SU-DHL-6 (cell line): ENCODE results near the gene RFXAP.

ENCODE experiments used
- H2AFZ ChIP-seq: fragments of 200-600 bp; sonication (generic); 2 replicates; pipeline ENCODE4 v1.6.1; 2014; ENCODE audit warnings: low read depth, mild to moderate bottlenecking, moderate library complexity, mixed read lengths, antibody characterized with exemption, low read length; ENCODE audit not compliant: severe bottlenecking
- H3F3A ChIP-seq: fragments of 200-600 bp; shearing (Covaris generic); 2 replicates; pipeline ENCODE4 v1.6.0; 2016; ENCODE audit warnings: antibody characterized with exemption, mild to moderate bottlenecking; ENCODE audit not compliant: insufficient read depth
- H3K27ac ChIP-seq: fragments of 200-600 bp; sonication (generic); 2 replicates; pipeline ENCODE4 v1.5.1; 2016; ENCODE audit warnings: low read depth, mild to moderate bottlenecking, low read length, moderate library complexity, mixed read lengths
- H3K27me3 ChIP-seq: fragments of 200-600 bp; sonication (generic), shearing (Covaris generic); 2 replicates; pipeline ENCODE4 v1.6.0; 2014; ENCODE audit warnings: mild to moderate bottlenecking, low read length
- H3K36me3 ChIP-seq: fragments of 200-600 bp; sonication (generic); 2 replicates; pipeline ENCODE4 v1.6.1; 2014; ENCODE audit warnings: mild to moderate bottlenecking, low read length, mixed read lengths
- H3K4me2 ChIP-seq: fragments of 300-600, 200-600 bp; shearing (Covaris generic), sonication (generic); 2 replicates; pipeline ENCODE4 v1.6.0; 2014; ENCODE audit warnings: low read length, low read depth, mild to moderate bottlenecking; ENCODE audit not compliant: poor library complexity, severe bottlenecking
- H3K4me3 ChIP-seq: fragments of 200-600 bp; sonication (generic); 2 replicates; pipeline ENCODE4 v1.5.1; 2014; ENCODE audit warnings: antibody characterized with exemption, low read length, mild to moderate bottlenecking, mixed read lengths; ENCODE audit not compliant: insufficient read depth, poor library complexity, severe bottlenecking
- H3K79me2 ChIP-seq: fragments of 200-600 bp; sonication (generic); 2 replicates; pipeline ENCODE4 v1.6.1; 2014; ENCODE audit warnings: mild to moderate bottlenecking, low read length, moderate library complexity; ENCODE audit not compliant: insufficient read depth
- H3K9ac ChIP-seq: fragments of 200-600 bp; sonication (generic); 2 replicates; pipeline ENCODE4 v1.7.0; 2014; ENCODE audit warnings: mild to moderate bottlenecking, low read length
- H3K9me2 ChIP-seq: fragments of 200-600 bp; sonication (generic); replicated peaks from 2 replicates; pipeline ENCODE4 v1.6.1; 2014; ENCODE audit warnings: low read length; ENCODE audit not compliant: insufficient read depth
- H3K9me3 ChIP-seq: fragments of 200-600 bp; sonication (generic); 2 replicates; pipeline ENCODE4 v1.6.1; 2014; ENCODE audit warnings: low read length, mixed read lengths; ENCODE audit not compliant: insufficient read depth
- H4K20me1 ChIP-seq: fragments of 200-600 bp; sonication (generic); 2 replicates; pipeline ENCODE4 v1.6.1; 2014; ENCODE audit warnings: low read depth, mild to moderate bottlenecking, antibody characterized with exemption, low read length, moderate library complexity, mixed read lengths
- EZH2phosphoT487 ChIP-seq: fragments of 200-600 bp; sonication (generic), shearing (Covaris generic); conservative IDR thresholded peaks from 2 replicates; pipeline ENCODE4 v1.6.1; 2018; ENCODE audit warnings: mild to moderate bottlenecking, antibody characterized with exemption, low read length, moderate library complexity, mixed read lengths
- TF ChIP-seq, protein P1 (sequence below): fragments of 200-600 bp; sonication (generic); IDR thresholded peaks from one replicate; pipeline ENCODE4 v1.5.1; 2017; ENCODE audit warnings: antibody characterized with exemption, mild to moderate bottlenecking, low read length, moderate library complexity; ENCODE audit not compliant: insufficient read depth, poor library complexity, severe bottlenecking

RFXAP gene

GRCh38 chr13:36818804-36819738, at the start of gene RFXAP:
RFXAP (plus strand) TSS chr13:36819222; CDS start chr13:36819358, 136 bp downstream.
- peak within 1 kb of the TSS; percentile 72 for H3K4me3 ChIP-seq
- H3K4me2 ChIP-seq = peak within 1 kb of the TSS; percentile 95
- TF ChIP-seq EZH2phosphoT487 = no peak
- TF ChIP-seq, protein P1, sequence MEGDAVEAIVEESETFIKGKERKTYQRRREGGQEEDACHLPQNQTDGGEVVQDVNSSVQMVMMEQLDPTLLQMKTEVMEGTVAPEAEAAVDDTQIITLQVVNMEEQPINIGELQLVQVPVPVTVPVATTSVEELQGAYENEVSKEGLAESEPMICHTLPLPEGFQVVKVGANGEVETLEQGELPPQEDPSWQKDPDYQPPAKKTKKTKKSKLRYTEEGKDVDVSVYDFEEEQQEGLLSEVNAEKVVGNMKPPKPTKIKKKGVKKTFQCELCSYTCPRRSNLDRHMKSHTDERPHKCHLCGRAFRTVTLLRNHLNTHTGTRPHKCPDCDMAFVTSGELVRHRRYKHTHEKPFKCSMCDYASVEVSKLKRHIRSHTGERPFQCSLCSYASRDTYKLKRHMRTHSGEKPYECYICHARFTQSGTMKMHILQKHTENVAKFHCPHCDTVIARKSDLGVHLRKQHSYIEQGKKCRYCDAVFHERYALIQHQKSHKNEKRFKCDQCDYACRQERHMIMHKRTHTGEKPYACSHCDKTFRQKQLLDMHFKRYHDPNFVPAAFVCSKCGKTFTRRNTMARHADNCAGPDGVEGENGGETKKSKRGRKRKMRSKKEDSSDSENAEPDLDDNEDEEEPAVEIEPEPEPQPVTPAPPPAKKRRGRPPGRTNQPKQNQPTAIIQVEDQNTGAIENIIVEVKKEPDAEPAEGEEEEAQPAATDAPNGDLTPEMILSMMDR = no peak
- H3K9me2 ChIP-seq = no peaks in the 10 kb centered on the region
- H3K9me3 ChIP-seq = no peaks in the 10 kb centered on the region
- peak within 1 kb of the TSS; percentile 81 for H2AFZ ChIP-seq
- peaks cover 48% of the 10 kb centered on the region for H3K79me2 ChIP-seq
- H3K9ac ChIP-seq = peak within 1 kb of the TSS; percentile 92
- no peaks in the 10 kb centered on the region for H3F3A ChIP-seq
- H3K27me3 ChIP-seq = no peaks in the 10 kb centered on the region
- H4K20me1 ChIP-seq = 0 out of 2 replicates have a peak, but pooled peaks cover 3% of the 10 kb centered on the region
- H3K27ac ChIP-seq = peak within 1 kb of the TSS; percentile 74
- H3K36me3 ChIP-seq = no peaks in the 10 kb centered on the region

DNA sequence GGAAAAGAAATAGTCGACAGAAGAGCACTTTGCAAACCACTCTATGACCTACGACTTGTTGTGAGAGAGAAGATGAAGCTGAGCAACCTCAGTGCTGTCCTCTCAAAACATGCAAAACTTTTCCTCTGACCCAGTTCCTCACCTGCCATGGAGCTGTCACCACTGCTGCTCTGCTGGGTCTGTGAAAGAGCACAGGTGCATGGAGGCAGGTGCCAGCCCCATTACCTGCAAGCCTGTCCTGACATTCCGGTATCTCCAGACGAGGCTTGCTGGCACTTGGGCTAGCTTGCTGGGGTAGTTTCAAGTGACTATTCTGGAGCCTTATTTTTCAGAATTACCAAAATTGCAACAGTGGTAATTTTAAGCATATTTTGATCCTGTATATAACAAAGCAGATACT, 49.5 kb upstream of the RFXAP start:
- Histone ChIP-seq H2AFZ (no peak overlapping the region), H3K27ac (no peak overlapping the region), H3K79me2 (no peaks in the 10 kb centered on the region), H3K4me2 (no peak overlapping the region), H3K9me3 (no peaks in the 10 kb centered on the region), H3K36me3 (no peaks in the 10 kb centered on the region), H4K20me1 (no peaks in the 10 kb centered on the region), H3K9me2 (no peaks in the 10 kb centered on the region; the same call in 1 of the 2 replicates), H3K27me3 (no peaks in the 10 kb centered on the region), H3F3A (no peaks in the 10 kb centered on the region), H3K4me3 (no peak overlapping the region), H3K9ac (no peak overlapping the region)
- TF ChIP-seq EZH2phosphoT487 = no peak
- TF ChIP-seq, protein P1 = no peak

DNA sequence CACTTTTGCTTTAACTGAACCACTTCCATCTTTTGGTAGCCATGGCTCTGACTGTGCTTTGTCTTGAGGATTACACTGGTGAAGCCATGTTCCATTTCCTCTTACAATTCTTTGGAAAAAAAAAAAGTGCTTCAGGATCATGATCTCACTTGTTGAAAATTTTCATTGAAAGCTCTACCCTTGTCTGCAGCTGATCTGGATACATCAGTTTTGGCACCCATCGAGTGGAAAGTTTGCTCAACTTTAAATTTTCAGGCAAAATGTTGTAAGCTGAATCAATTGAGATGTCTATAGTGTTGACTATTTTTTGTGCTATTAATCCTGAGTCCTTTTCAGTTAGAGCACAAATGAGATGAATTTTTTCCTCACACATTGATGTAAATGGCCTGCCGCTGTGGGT, 48.3 kb upstream of the RFXAP start:
- Histone ChIP-seq H3K27me3 (no peaks in the 10 kb centered on the region), H3K79me2 (no peaks in the 10 kb centered on the region), H3K9me3 (no peaks in the 10 kb centered on the region), H3K9me2 (no peaks in the 10 kb centered on the region), H3F3A (no peaks in the 10 kb centered on the region), H3K9ac (no peak overlapping the region), H2AFZ (no peak overlapping the region), H3K36me3 (no peaks in the 10 kb centered on the region), H4K20me1 (no peaks in the 10 kb centered on the region), H3K4me2 (no peak overlapping the region), H3K4me3 (no peak overlapping the region), H3K27ac (no peak overlapping the region)
- no peak for TF ChIP-seq EZH2phosphoT487
- TF ChIP-seq, protein P1 = no peak
